Measurements from ENCODE around the gene SEPTIN7. TPM values are rescaled to one million over a fixed set of nuclear protein-coding genes. Genes with fewer than 3 reads are reported as not detected.

SEPTIN7 gene
- total and polyA plus RNA-seq, 2 of the 4 experiments (the other 2 are of a cell fraction): 150 to 239 TPM

- H3K4me3 ChIP-seq (ENCODE audit: insufficient read depth, low read depth, low read length): no peak overlapping the region
- no peak overlapping the region for H4K91ac ChIP-seq (ENCODE audit: insufficient read depth, low read depth, low read length)
- H3K9me3 ChIP-seq (ENCODE audit: control insufficient read depth, insufficient read depth, low read length): no peaks in the 10 kb centered on the region
- no peak overlapping the region for H3K23ac ChIP-seq (ENCODE audit: low read depth, low read length)
- ATAC-seq (ENCODE audit: low read depth): no peak
- ChIA-PET POLR2A (ENCODE audit: unreplicated experiment) (no interaction called here), CTCF (no interaction called here)
- H3K79me1 ChIP-seq (ENCODE audit: low read depth in 1 of 2, low read length in 2 of 2): peaks cover 0 to 25% of the 10 kb centered on the region in 2 experiments; a peak in 2 of 4 replicates
- intact Hi-C loops (cut with micrococcal nuclease) (no loop called here), dilution Hi-C loops (cut with HindIII; ENCODE audit: low sequenced_read_pairs, unreplicated experiment) (no loop called here), in situ Hi-C loops (cut with MboI; ENCODE audit: low sequenced_read_pairs) (no loop called here)
- no peak overlapping the region for H2BK15ac ChIP-seq (ENCODE audit: low read depth, low read length)
- no peak overlapping the region for H2BK5ac ChIP-seq (ENCODE audit: low read depth, low read length, poor library complexity, severe bottlenecking)
- DNase-seq: no peak
- no peak overlapping the region for H3K27ac ChIP-seq (ENCODE audit: insufficient read depth, low read length)
- H3K4me1 ChIP-seq (ENCODE audit: control insufficient read depth, insufficient read depth, low read length): peaks cover 4% of the 10 kb centered on the region; the same call in 1 of the 2 replicates
- TF ChIP-seq USF2 (IDR thresholded peaks at IDR 0.05; ENCODE audit: low read depth, low read length) (no peak), FOS (IDR thresholded peaks at IDR 0.05; ENCODE audit: low read depth, low read length) (no peak), MAZ (IDR thresholded peaks at IDR 0.05; ENCODE audit: borderline replicate concordance, low read depth, low read length) (no peak), CTCF (conservative IDR thresholded peaks at IDR 0.05; ENCODE audit: low read depth, low read length) (no peak)
- no TSS peak for BruUV-seq (replicated peaks)
- no peak overlapping the region; the same call in 1 of the 2 replicates for H4K5ac ChIP-seq (ENCODE audit: low read depth, low read length)
- no peak overlapping the region for H2AK9ac ChIP-seq (replicated peaks; ENCODE audit: low read depth, low read length, poor library complexity)
- no peak overlapping the region for H2AFZ ChIP-seq (replicated peaks; ENCODE audit: low read length, poor library complexity)
- H3K36me3 ChIP-seq (ENCODE audit: control insufficient read depth, insufficient read depth, low read length): no peaks in the 10 kb centered on the region
- H3K14ac ChIP-seq (replicated peaks; ENCODE audit: low read depth, low read length): no peak overlapping the region
- no peak overlapping the region for H3K9ac ChIP-seq (ENCODE audit: low read depth, low read length)
- H4K8ac ChIP-seq (ENCODE audit: low read depth in 2 of 2, low read length in 2 of 2): no peak overlapping the region
- no peak overlapping the region for H2BK20ac ChIP-seq (ENCODE audit: low read depth, low read length)
- H3K4ac ChIP-seq (ENCODE audit: low read depth, low read length): no peak overlapping the region
- no peak overlapping the region for H3K4me2 ChIP-seq (ENCODE audit: low read depth, low read length)
- no peaks in the 10 kb centered on the region for H3K27me3 ChIP-seq (ENCODE audit: control insufficient read depth, insufficient read depth, low read length)
- no CpG with 5 or more reads among the region's 1 CpG for WGBS, 2 experiments (ENCODE audit: extremely low coverage in 2 of 2, insufficient read length in 1 of 2)
- peaks cover 91% of the 10 kb centered on the region for H4K20me1 ChIP-seq (ENCODE audit: insufficient read depth, low read length)
- H2BK120ac ChIP-seq (ENCODE audit: low read depth, low read length): no peak overlapping the region
- no peak overlapping the region for H2AK5ac ChIP-seq (ENCODE audit: low read depth, low read length)
- H3K9me1 ChIP-seq (ENCODE audit: insufficient read depth, low read length): no peaks in the 10 kb centered on the region
- H3K56ac ChIP-seq (ENCODE audit: extremely low read depth, insufficient read depth, low read length): no peak overlapping the region
- H3K18ac ChIP-seq (ENCODE audit: low read depth, low read length): no peak overlapping the region
Measured at GRCh38 chr7:35816514-35816913, 15.7 kb downstream of the SEPTIN7 start.
